ENCODE measurements around the gene ST8SIA6. TPM values are rescaled to one million over a fixed set of nuclear protein-coding genes. Genes with fewer than 3 reads are reported as not detected.

The ST8SIA6 gene
- total RNA-seq, 1 experiment from 2014 or later, result 1.3 TPM

DNA sequence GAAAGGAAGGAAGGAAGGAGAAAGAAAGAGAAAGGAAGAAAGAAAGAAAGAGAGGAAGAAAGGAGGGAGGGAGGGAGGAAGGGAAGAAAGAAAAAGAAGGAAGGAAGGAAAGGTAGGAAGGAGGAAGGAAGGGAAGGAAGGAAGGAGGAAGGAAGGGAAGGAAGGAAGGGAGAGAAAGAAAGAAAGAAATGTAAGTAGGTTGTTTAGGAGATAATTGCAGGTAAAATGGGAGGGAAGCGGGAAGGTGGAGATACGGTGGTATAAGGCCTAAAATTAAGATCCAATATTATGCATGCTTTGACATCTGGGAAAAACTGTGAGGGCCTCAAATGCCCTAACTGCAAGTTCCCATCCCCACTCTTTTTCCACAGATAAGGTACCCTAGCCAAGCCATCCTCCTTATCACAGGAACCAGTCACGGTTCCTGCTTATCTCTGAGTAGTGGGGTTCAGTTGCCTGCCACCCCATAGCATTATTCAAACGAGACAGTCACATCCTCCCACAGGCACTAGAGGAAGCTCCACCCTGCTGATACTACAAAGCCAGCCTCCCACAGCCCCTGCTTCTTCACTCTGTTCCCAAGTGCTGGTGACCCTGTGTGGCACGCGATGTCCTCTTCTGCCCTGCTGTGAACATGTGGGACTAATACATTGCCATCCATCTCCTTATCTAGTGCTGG, 28.7 kb downstream of the ST8SIA6 start:
- no peak overlapping the region for H2AFZ ChIP-seq (ENCODE audit: low read depth, low read length, poor library complexity, severe bottlenecking)
- intact Hi-C loops (cut with micrococcal nuclease), result no loop called here

More for the DNA sequence above, 28.7 kb downstream of the ST8SIA6 start:
- H3K79me2 ChIP-seq (ENCODE audit: insufficient read depth, low read length), result no peaks in the 10 kb centered on the region
- H3K27me3 ChIP-seq (ENCODE audit: insufficient read depth, low read length), result no peaks in the 10 kb centered on the region
- H3K4me2 ChIP-seq (ENCODE audit: low read length), result no peak overlapping the region
- ChIA-PET POLR2A (no interaction called here), CTCF (no interaction called here), RAD21 (ENCODE audit: low non-redundant PET in 1 of 2, low total read pairs in 2 of 2, uncharacterized antibody in 2 of 2, unreplicated experiment in 2 of 2) (no interaction called here)
- TF ChIP-seq ZNF274 (IDR thresholded peaks at IDR 0.05; ENCODE audit: low read depth, low read length) (no peak), SP1 (IDR thresholded peaks at IDR 0.05; ENCODE audit: low read depth) (no peak), EZH2phosphoT487 (IDR thresholded peaks at IDR 0.05; ENCODE audit: borderline replicate concordance) (no peak), POLR2A (IDR thresholded peaks at IDR 0.05; ENCODE audit: borderline replicate concordance, extremely low read depth, insufficient read depth, insufficient read length) (no peak)
- TF ChIP-seq, protein P1, sequence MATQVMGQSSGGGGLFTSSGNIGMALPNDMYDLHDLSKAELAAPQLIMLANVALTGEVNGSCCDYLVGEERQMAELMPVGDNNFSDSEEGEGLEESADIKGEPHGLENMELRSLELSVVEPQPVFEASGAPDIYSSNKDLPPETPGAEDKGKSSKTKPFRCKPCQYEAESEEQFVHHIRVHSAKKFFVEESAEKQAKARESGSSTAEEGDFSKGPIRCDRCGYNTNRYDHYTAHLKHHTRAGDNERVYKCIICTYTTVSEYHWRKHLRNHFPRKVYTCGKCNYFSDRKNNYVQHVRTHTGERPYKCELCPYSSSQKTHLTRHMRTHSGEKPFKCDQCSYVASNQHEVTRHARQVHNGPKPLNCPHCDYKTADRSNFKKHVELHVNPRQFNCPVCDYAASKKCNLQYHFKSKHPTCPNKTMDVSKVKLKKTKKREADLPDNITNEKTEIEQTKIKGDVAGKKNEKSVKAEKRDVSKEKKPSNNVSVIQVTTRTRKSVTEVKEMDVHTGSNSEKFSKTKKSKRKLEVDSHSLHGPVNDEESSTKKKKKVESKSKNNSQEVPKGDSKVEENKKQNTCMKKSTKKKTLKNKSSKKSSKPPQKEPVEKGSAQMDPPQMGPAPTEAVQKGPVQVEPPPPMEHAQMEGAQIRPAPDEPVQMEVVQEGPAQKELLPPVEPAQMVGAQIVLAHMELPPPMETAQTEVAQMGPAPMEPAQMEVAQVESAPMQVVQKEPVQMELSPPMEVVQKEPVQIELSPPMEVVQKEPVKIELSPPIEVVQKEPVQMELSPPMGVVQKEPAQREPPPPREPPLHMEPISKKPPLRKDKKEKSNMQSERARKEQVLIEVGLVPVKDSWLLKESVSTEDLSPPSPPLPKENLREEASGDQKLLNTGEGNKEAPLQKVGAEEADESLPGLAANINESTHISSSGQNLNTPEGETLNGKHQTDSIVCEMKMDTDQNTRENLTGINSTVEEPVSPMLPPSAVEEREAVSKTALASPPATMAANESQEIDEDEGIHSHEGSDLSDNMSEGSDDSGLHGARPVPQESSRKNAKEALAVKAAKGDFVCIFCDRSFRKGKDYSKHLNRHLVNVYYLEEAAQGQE (IDR thresholded peaks at IDR 0.05; ENCODE audit: low read depth), result no peak
- TF ChIP-seq, protein P2, sequence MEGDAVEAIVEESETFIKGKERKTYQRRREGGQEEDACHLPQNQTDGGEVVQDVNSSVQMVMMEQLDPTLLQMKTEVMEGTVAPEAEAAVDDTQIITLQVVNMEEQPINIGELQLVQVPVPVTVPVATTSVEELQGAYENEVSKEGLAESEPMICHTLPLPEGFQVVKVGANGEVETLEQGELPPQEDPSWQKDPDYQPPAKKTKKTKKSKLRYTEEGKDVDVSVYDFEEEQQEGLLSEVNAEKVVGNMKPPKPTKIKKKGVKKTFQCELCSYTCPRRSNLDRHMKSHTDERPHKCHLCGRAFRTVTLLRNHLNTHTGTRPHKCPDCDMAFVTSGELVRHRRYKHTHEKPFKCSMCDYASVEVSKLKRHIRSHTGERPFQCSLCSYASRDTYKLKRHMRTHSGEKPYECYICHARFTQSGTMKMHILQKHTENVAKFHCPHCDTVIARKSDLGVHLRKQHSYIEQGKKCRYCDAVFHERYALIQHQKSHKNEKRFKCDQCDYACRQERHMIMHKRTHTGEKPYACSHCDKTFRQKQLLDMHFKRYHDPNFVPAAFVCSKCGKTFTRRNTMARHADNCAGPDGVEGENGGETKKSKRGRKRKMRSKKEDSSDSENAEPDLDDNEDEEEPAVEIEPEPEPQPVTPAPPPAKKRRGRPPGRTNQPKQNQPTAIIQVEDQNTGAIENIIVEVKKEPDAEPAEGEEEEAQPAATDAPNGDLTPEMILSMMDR (IDR thresholded peaks at IDR 0.05 in 2 of 3, conservative IDR thresholded peaks at IDR 0.05 in 1 of 3; ENCODE audit: borderline replicate concordance in 1 of 3, insufficient read depth in 1 of 3, low read depth in 2 of 3, low read length in 2 of 3), result no peak
- TF ChIP-seq, protein P3, sequence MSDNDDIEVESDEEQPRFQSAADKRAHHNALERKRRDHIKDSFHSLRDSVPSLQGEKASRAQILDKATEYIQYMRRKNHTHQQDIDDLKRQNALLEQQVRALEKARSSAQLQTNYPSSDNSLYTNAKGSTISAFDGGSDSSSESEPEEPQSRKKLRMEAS (IDR thresholded peaks at IDR 0.05), result no peak
- DNase-seq (ENCODE audit: low read depth, low spot score), result no peak
- H3K9me2 ChIP-seq (ENCODE audit: insufficient read depth), result no peaks in the 10 kb centered on the region
- H3K4me1 ChIP-seq (ENCODE audit: control insufficient read depth in 1 of 2, insufficient read depth in 2 of 2, low read length in 2 of 2), result no peaks in the 10 kb centered on the region
- H3K9me3 ChIP-seq (ENCODE audit: control insufficient read depth in 1 of 2, insufficient read depth in 1 of 2, low read depth in 1 of 2, low read length in 2 of 2), result no peaks in the 10 kb centered on the region
- no peak for ATAC-seq
- H3K36me3 ChIP-seq (ENCODE audit: control insufficient read depth in 1 of 2, insufficient read depth in 2 of 2, low read length in 2 of 2), result no peaks in the 10 kb centered on the region
- no peak overlapping the region for H3K27ac ChIP-seq (ENCODE audit: low read depth, low read length)
- no peak overlapping the region for H3K9ac ChIP-seq (ENCODE audit: low read length)
- no TSS peak for BruUV-seq (replicated peaks)
- no peaks in the 10 kb centered on the region for H4K20me1 ChIP-seq (ENCODE audit: insufficient read depth)
- no peak overlapping the region for H3K4me3 ChIP-seq (replicated peaks in 1 of 2; ENCODE audit: low read depth in 1 of 2, low read length in 2 of 2)

Measured in HCT116 (cell line).